ENCODE data around the gene LRRC49. TPM values are rescaled to one million over a fixed set of nuclear protein-coding genes. Genes with fewer than 3 reads are reported as not detected.

Gene LRRC49
- total and polyA plus RNA-seq, 2 donors (not counting 3 experiments of a cell fraction or from before 2014, with no cell fraction given), result 3.0 to 6.6 TPM

- Histone ChIP-seq H3K9ac (replicated peaks; ENCODE audit: extremely low read depth, insufficient read depth, low read length) (no peak overlapping the region), H3K4me3 (replicated peaks in 1 of 3; ENCODE audit: insufficient read depth in 1 of 3, low read depth in 1 of 3, low read length in 3 of 3) (no peak overlapping the region), H3K4me2 (ENCODE audit: insufficient read depth, low read length) (no peak overlapping the region), H3K27ac (ENCODE audit: insufficient read depth, low read depth, low read length) (no peak overlapping the region), H3K27me3 (ENCODE audit: control insufficient read depth in 2 of 2, insufficient read depth in 2 of 2, low read length in 2 of 2) (no peaks in the 10 kb centered on the region), H2AFZ (ENCODE audit: low read depth, low read length) (no peak overlapping the region), H4K20me1 (replicated peaks; ENCODE audit: control insufficient read depth, extremely low read depth, insufficient read depth, low read length) (no peaks in the 10 kb centered on the region), H3K79me2 (ENCODE audit: control insufficient read depth, insufficient read depth, low read length) (no peaks in the 10 kb centered on the region), H3K36me3 (ENCODE audit: control insufficient read depth in 2 of 2, extremely low read depth in 1 of 2, insufficient read depth in 2 of 2, low read length in 2 of 2) (no peaks in the 10 kb centered on the region), H3K9me1 (replicated peaks; ENCODE audit: control insufficient read depth, extremely low read depth, insufficient read depth, low read length) (no peaks in the 10 kb centered on the region), H3K9me3 (replicated peaks; ENCODE audit: control insufficient read depth, insufficient read depth, low read length) (no peaks in the 10 kb centered on the region), H3K4me1 (ENCODE audit: control insufficient read depth, extremely low read depth, insufficient read depth, low read length) (peaks cover 8% of the 10 kb centered on the region)
- no peak for DNase-seq (ENCODE audit: low read depth, low spot score)
- intact Hi-C loops (cut with micrococcal nuclease) (no loop called here), dilution Hi-C loops (cut with MboI; ENCODE audit: extremely low pct_ligation_motif_present, low sequenced_read_pairs) (no loop called here)
- CTCF ChIA-PET, result interaction anchor here (1.2 to 5.7 kb wide), 3 partner anchors 29 to 56 kb away, joined by 3 to 43 read pairs (median 4); no protein-coding TSS in a partner anchor
- FAIRE-seq, result no peak
- no TSS peak for BruUV-seq (replicated peaks)
- POLR2A ChIA-PET, result no interaction called here
- no peak for TF ChIP-seq FOS (IDR thresholded peaks at IDR 0.05; ENCODE audit: borderline replicate concordance, insufficient read depth, low read length)
- TF ChIP-seq POLR2AphosphoS5 (IDR thresholded peaks at IDR 0.05; ENCODE audit: insufficient read depth, low read depth, low read length), result no peak
- TF ChIP-seq GATA2 (IDR thresholded peaks at IDR 0.05; ENCODE audit: insufficient read depth, insufficient read length, low read depth, low read length), result no peak
- TF ChIP-seq MAX (IDR thresholded peaks at IDR 0.05; ENCODE audit: insufficient read depth, insufficient read length), result no peak
- no peak for TF ChIP-seq JUN (IDR thresholded peaks at IDR 0.05; ENCODE audit: borderline replicate concordance, insufficient read depth, insufficient read length, low read depth)
- TF ChIP-seq EZH2 (IDR thresholded peaks at IDR 0.05; ENCODE audit: borderline replicate concordance, low read depth, low read length, severe bottlenecking), result no peak
- no peak for TF ChIP-seq POLR2A (IDR thresholded peaks at IDR 0.05; ENCODE audit: low read depth, low read length)
- TF ChIP-seq MYC (IDR thresholded peaks at IDR 0.05; ENCODE audit: low read depth, low read length), result no peak
- no peak for TF ChIP-seq CTCF (IDR thresholded peaks at IDR 0.05; ENCODE audit: extremely low read depth in 1 of 2, insufficient read depth in 1 of 2, low read depth in 1 of 2, low read length in 2 of 2)
Measured at GRCh38 chr15:70880781-70881180, 11.8 kb upstream of the LRRC49 start.
